Spleen (tissue), 7 donors: ENCODE measurements around the gene LNPEP.

Source experiments
- CTCF ChIP-seq, 11 experiments: fragments of 200-600 bp in 7 of 11; fragments of 450-650 bp in 4 of 11; sonication (generic) in 4 of 11; IDR thresholded peaks in 8 of 11; conservative IDR thresholded peaks in 3 of 11; 1 replicate in 7 of 11; 2 replicates in 4 of 11; pipeline versions ENCODE4 v1.4.0 to v1.8.0; 2016 to 2021; ENCODE audit warnings: antibody characterized with exemption in 11 of 11, inconsistent platforms in 4 of 11, mild to moderate bottlenecking in 1 of 11
- POLR2AphosphoS5 ChIP-seq, 3 donors: sonication (generic); formaldehyde crosslinking; IDR thresholded peaks; one replicate each; pipeline ENCODE4 v1.5.1; 2017; ENCODE audit warnings: antibody characterized with exemption in 3 of 3
- donor health status: DM: no; HTN: no; CAD: no; lungs with moderate emphysema.
- donor health status: DM: no; HTN: no; CAD: no.
- donor health status: DM: no; HTN: no; CAD: no.

DNA sequence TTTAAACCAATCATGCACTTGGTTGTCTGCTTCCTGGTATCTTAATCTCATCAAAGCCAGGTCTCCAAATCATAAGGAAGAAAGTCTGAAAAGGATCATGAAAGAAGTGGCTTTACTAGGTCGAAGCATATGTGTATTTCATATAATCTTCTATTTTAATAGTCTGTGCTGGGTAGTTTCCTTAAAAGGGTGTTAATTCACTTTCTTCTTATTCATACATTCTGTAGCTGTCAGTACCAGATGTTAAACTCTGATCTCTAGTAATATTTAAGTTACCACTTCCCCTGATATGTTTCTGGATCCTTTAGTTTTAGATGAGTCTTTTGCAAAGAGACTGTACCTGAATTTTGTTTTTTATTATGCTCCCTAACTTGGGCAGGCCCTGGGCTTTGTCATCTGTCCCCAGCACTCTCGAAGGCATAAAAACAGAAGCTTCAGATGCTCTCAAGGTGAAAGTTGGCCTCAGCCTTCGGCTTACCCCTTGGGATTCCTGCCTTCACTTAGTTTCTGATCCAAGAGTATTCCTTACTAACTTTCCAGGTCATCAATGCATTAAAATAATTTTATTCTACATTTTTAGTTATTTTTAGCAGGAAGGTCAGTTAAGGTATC is 15.0 kb upstream of the LNPEP start:
- no peak for TF ChIP-seq CTCF (IDR thresholded peaks at IDR 0.05 in 8 of 11, conservative IDR thresholded peaks at IDR 0.05 in 3 of 11)
- TF ChIP-seq POLR2AphosphoS5 (IDR thresholded peaks at IDR 0.05) = no peak
